ENCODE data around the gene METTL22. TPM values are rescaled to one million over a fixed set of nuclear protein-coding genes. Genes with fewer than 3 reads are reported as not detected.

METTL22 gene
- total RNA-seq, 1 donor from 2014 or later: 40.0 TPM

- no peaks in the 10 kb centered on the region for H3K27me3 ChIP-seq
- DNase-seq (ENCODE audit: extremely low spot score in 2 of 2): no peak
- TF ChIP-seq POLR2A (IDR thresholded peaks at IDR 0.05) (no peak), POLR2AphosphoS5 (IDR thresholded peaks at IDR 0.05; ENCODE audit: insufficient read depth in 1 of 2, low read depth in 1 of 2) (no peak), CTCF (IDR thresholded peaks at IDR 0.05) (no peak)
- intact Hi-C loops (cut with DNase I): no loop called here
- no peaks in the 10 kb centered on the region for H3K4me1 ChIP-seq
- no peak overlapping the region for H3K27ac ChIP-seq
- no peak overlapping the region for H3K4me3 ChIP-seq
- H3K36me3 ChIP-seq: no peaks in the 10 kb centered on the region
- H3K9me3 ChIP-seq: no peaks in the 10 kb centered on the region
These were observed 38.3 kb upstream of the METTL22 start for GRCh38 chr16:8583199-8583598.

- H3K4me1 ChIP-seq: peaks cover under 1% of the 10 kb centered on the region
- intact Hi-C loops (cut with DNase I): no loop called here
- H3K9me3 ChIP-seq: no peaks in the 10 kb centered on the region
- no peaks in the 10 kb centered on the region for H3K27me3 ChIP-seq
- no peaks in the 10 kb centered on the region for H3K36me3 ChIP-seq
- no peak overlapping the region for H3K27ac ChIP-seq
- H3K4me3 ChIP-seq: no peak overlapping the region
- DNase-seq (ENCODE audit: extremely low spot score in 2 of 2): no peak
- no peak for TF ChIP-seq CTCF (IDR thresholded peaks at IDR 0.05)
- no peak for TF ChIP-seq POLR2AphosphoS5 (IDR thresholded peaks at IDR 0.05; ENCODE audit: insufficient read depth in 1 of 2, low read depth in 1 of 2)
- no peak for TF ChIP-seq POLR2A (IDR thresholded peaks at IDR 0.05)
These were observed 37.8 kb upstream of the METTL22 start for GRCh38 chr16:8583732-8584131.

GRCh38 chr16:8585041-8585440, 36.5 kb upstream of the METTL22 start:
- H3K4me1 ChIP-seq: peaks cover 13% of the 10 kb centered on the region
- H3K27ac ChIP-seq: no peak overlapping the region
- H3K9me3 ChIP-seq: no peaks in the 10 kb centered on the region
- DNase-seq (ENCODE audit: extremely low spot score in 2 of 2): no peak
- TF ChIP-seq POLR2A (IDR thresholded peaks at IDR 0.05): no peak
- TF ChIP-seq POLR2AphosphoS5 (IDR thresholded peaks at IDR 0.05; ENCODE audit: insufficient read depth in 1 of 2, low read depth in 1 of 2): no peak
- no peak for TF ChIP-seq CTCF (IDR thresholded peaks at IDR 0.05)
- no peaks in the 10 kb centered on the region for H3K36me3 ChIP-seq
- no peaks in the 10 kb centered on the region for H3K27me3 ChIP-seq
- H3K4me3 ChIP-seq: no peak overlapping the region
- intact Hi-C loops (cut with DNase I): no loop called here

- Histone ChIP-seq H3K9me3 (no peaks in the 10 kb centered on the region), H3K4me3 (no peak overlapping the region), H3K27me3 (peaks cover 3% of the 10 kb centered on the region), H3K27ac (no peak overlapping the region), H3K4me1 (peaks cover 13% of the 10 kb centered on the region), H3K36me3 (no peaks in the 10 kb centered on the region)
- intact Hi-C loops (cut with DNase I): no loop called here
- DNase-seq (ENCODE audit: extremely low spot score in 2 of 2): no peak
- no peak for TF ChIP-seq CTCF (IDR thresholded peaks at IDR 0.05)
- no peak for TF ChIP-seq POLR2A (IDR thresholded peaks at IDR 0.05)
- TF ChIP-seq POLR2AphosphoS5 (IDR thresholded peaks at IDR 0.05; ENCODE audit: insufficient read depth in 1 of 2, low read depth in 1 of 2): no peak
These were observed 35.6 kb upstream of the METTL22 start for GRCh38 chr16:8585857-8586256.

- peaks cover 4% of the 10 kb centered on the region for H3K27me3 ChIP-seq
- no peak overlapping the region for H3K27ac ChIP-seq
- TF ChIP-seq POLR2AphosphoS5 (IDR thresholded peaks at IDR 0.05; ENCODE audit: insufficient read depth in 1 of 2, low read depth in 1 of 2): no peak
- no peak for TF ChIP-seq CTCF (IDR thresholded peaks at IDR 0.05)
- no peak for TF ChIP-seq POLR2A (IDR thresholded peaks at IDR 0.05)
- intact Hi-C loops (cut with DNase I): no loop called here
- no peaks in the 10 kb centered on the region for H3K9me3 ChIP-seq
- no peak for DNase-seq (ENCODE audit: extremely low spot score in 2 of 2)
- no peak overlapping the region for H3K4me3 ChIP-seq
- no peaks in the 10 kb centered on the region for H3K36me3 ChIP-seq
- H3K4me1 ChIP-seq: peaks cover 13% of the 10 kb centered on the region
These were observed 34.4 kb upstream of the METTL22 start for GRCh38 chr16:8587065-8587464.

All from vagina (tissue), 2 donors.